HFF-Myc (cell line): ENCODE results near the gene HCCS.

Source experiments
- DNase-seq: peaks from one replicate; pipeline ENCODE4 v3.0.0-alpha.2; 2011; ENCODE audit warnings: low read depth; ENCODE audit errors: extremely low read depth
- H3K4me3 ChIP-seq: replicated peaks from 2 replicates; pipeline ENCODE4 v1.5.1; 2011; ENCODE audit warnings: low read depth, mild to moderate bottlenecking, control low read depth, low read length
- CTCF ChIP-seq: IDR thresholded peaks from 2 replicates; pipeline ENCODE4 v1.5.1; 2012; ENCODE audit warnings: mild to moderate bottlenecking, low read depth, low read length, control low read depth; ENCODE audit errors: missing control alignments

HCCS gene

GRCh38 chrX:11135564-11136185, 24.5 kb downstream of the HCCS start:
- no peak for TF ChIP-seq CTCF
- no peak for DNase-seq

GRCh38 chrX:11137543-11138139, 26.5 kb downstream of the HCCS start:
- peak; percentile 12 for DNase-seq
- TF ChIP-seq CTCF = peak; percentile 25
- no peak overlapping the region for H3K4me3 ChIP-seq

More at GRCh38 chrX:11135564-11136185, 24.5 kb downstream of the HCCS start:
- no peak overlapping the region for H3K4me3 ChIP-seq

- TF ChIP-seq CTCF = no peak
- no peak overlapping the region for H3K4me3 ChIP-seq
- DNase-seq = no peak
Measured at GRCh38 chrX:11138498-11139390, 27.6 kb downstream of the HCCS start.

GRCh38 chrX:11143931-11144678, 33.0 kb downstream of the HCCS start:
- DNase-seq = peak; percentile 55
- TF ChIP-seq CTCF = peak; percentile 41
- no peak overlapping the region for H3K4me3 ChIP-seq

- no peak for DNase-seq
- H3K4me3 ChIP-seq = no peak overlapping the region
- TF ChIP-seq CTCF = no peak
Measured at GRCh38 chrX:11146411-11146810, 35.3 kb downstream of the HCCS start.

GRCh38 chrX:11148401-11148800, 37.3 kb downstream of the HCCS start:
- DNase-seq = no peak
- H3K4me3 ChIP-seq = no peak overlapping the region
- no peak for TF ChIP-seq CTCF
